Measurements from ENCODE around the gene GALNT9. TPM values are rescaled to one million over a fixed set of nuclear protein-coding genes. Genes with fewer than 3 reads are reported as not detected.
A peak's percentile ranks its signal among the peaks of the same experiment; 100 is the strongest.
"Not testable (repeated sequence)": the region's sequence is repeated elsewhere in the genome, so short reads cannot be mapped to it uniquely, and the experiment has no call there.

Gene GALNT9
- total RNA-seq, 1 donor from 2014 or later = not detected

GRCh38 chr12:132359971-132360370 is 30.6 kb upstream of the GALNT9 start:
- peaks cover 17% of the 10 kb centered on the region for H3K27me3 Mint-ChIP-seq (ENCODE audit: insufficient read depth, low read depth)
- H3K27ac ChIP-seq = no peak overlapping the region
- no peaks in the 10 kb centered on the region for H3F3A ChIP-seq (ENCODE audit: low read depth)
- H4K20me1 ChIP-seq (ENCODE audit: low read depth) = no peaks in the 10 kb centered on the region
- H3K36me3 Mint-ChIP-seq = no peaks in the 10 kb centered on the region
- H3K4me3 ChIP-seq = no peak overlapping the region
- H3K4me2 ChIP-seq = no peak overlapping the region
- no peaks in the 10 kb centered on the region for H3K9me3 ChIP-seq (ENCODE audit: low read depth)
- H3K4me3 Mint-ChIP-seq = no peak overlapping the region
- no peaks in the 10 kb centered on the region for H3K4me1 ChIP-seq
- no peaks in the 10 kb centered on the region for H3K79me2 ChIP-seq (ENCODE audit: low read depth)
- no peak overlapping the region for H2AFZ ChIP-seq (replicated peaks)
- H3K27ac Mint-ChIP-seq = peak overlapping the region; percentile 57
- no peaks in the 10 kb centered on the region for H3K36me3 ChIP-seq
- H3K4me1 Mint-ChIP-seq = peaks cover 12% of the 10 kb centered on the region
- TF ChIP-seq EZH2phosphoT487 (IDR thresholded peaks at IDR 0.05) (no peak), CTCF (IDR thresholded peaks at IDR 0.05) (no peak), EZH2 (IDR thresholded peaks at IDR 0.05) (no peak)
- H3K9me3 Mint-ChIP-seq = peaks cover 4% of the 10 kb centered on the region
- peaks cover 27% of the 10 kb centered on the region for H3K27me3 ChIP-seq
- H3K9ac ChIP-seq = no peak overlapping the region
- DNase-seq (ENCODE audit: low spot score) = no peak

- no peaks in the 10 kb centered on the region for H3K36me3 ChIP-seq
- Mint-ChIP-seq H3K27ac (peak overlapping the region; percentile 57), H3K36me3 (no peaks in the 10 kb centered on the region), H3K4me1 (peaks cover 12% of the 10 kb centered on the region), H3K9me3 (peaks cover 4% of the 10 kb centered on the region), H3K4me3 (no peak overlapping the region), H3K27me3 (ENCODE audit: insufficient read depth, low read depth) (peaks cover 17% of the 10 kb centered on the region)
- H3K79me2 ChIP-seq (ENCODE audit: low read depth) = no peaks in the 10 kb centered on the region
- no peaks in the 10 kb centered on the region for H3K9me3 ChIP-seq (ENCODE audit: low read depth)
- DNase-seq (ENCODE audit: low spot score) = no peak
- no peak overlapping the region for H3K4me2 ChIP-seq
- no peak overlapping the region for H3K27ac ChIP-seq
- H3F3A ChIP-seq (ENCODE audit: low read depth) = no peaks in the 10 kb centered on the region
- no peak overlapping the region for H3K4me3 ChIP-seq
- H3K4me1 ChIP-seq = no peaks in the 10 kb centered on the region
- H4K20me1 ChIP-seq (ENCODE audit: low read depth) = no peaks in the 10 kb centered on the region
- no peak overlapping the region for H2AFZ ChIP-seq (replicated peaks)
- no peak for TF ChIP-seq CTCF (IDR thresholded peaks at IDR 0.05)
- no peak for TF ChIP-seq EZH2 (IDR thresholded peaks at IDR 0.05)
- TF ChIP-seq EZH2phosphoT487 (IDR thresholded peaks at IDR 0.05) = no peak
- H3K27me3 ChIP-seq = peaks cover 27% of the 10 kb centered on the region
- no peak overlapping the region for H3K9ac ChIP-seq
Measured at GRCh38 chr12:132359551-132359950, 30.2 kb upstream of the GALNT9 start.

GRCh38 chr12:132358241-132359225 is 29.1 kb upstream of the GALNT9 start:
- H3K36me3 ChIP-seq; H3F3A ChIP-seq (ENCODE audit: low read depth); H3K4me3 Mint-ChIP-seq; H2AFZ ChIP-seq (replicated peaks); H3K4me2 ChIP-seq; H3K27ac ChIP-seq; H3K27ac Mint-ChIP-seq; H3K4me3 ChIP-seq; H3K9me3 ChIP-seq (ENCODE audit: low read depth); H3K79me2 ChIP-seq (ENCODE audit: low read depth); H3K9ac ChIP-seq; H3K36me3 Mint-ChIP-seq; H4K20me1 ChIP-seq (ENCODE audit: low read depth); DNase-seq (ENCODE audit: low spot score); H3K4me1 ChIP-seq; H3K9me3 Mint-ChIP-seq: not testable (repeated sequence)
- H3K27me3 ChIP-seq = peaks cover 32% of the 10 kb centered on the region
- peaks cover 16% of the 10 kb centered on the region for H3K27me3 Mint-ChIP-seq (ENCODE audit: insufficient read depth, low read depth)
- peaks cover 16% of the 10 kb centered on the region for H3K4me1 Mint-ChIP-seq

GRCh38 chr12:132357623-132358186 is 28.3 kb upstream of the GALNT9 start:
- Histone ChIP-seq H3K4me1 (no peaks in the 10 kb centered on the region), H3K4me3 (no peak overlapping the region), H3K4me2 (no peak overlapping the region), H4K20me1 (ENCODE audit: low read depth) (no peaks in the 10 kb centered on the region), H3K27me3 (peaks cover 39% of the 10 kb centered on the region), H3F3A (ENCODE audit: low read depth) (no peaks in the 10 kb centered on the region), H2AFZ (replicated peaks) (no peak overlapping the region), H3K79me2 (ENCODE audit: low read depth) (no peaks in the 10 kb centered on the region), H3K9ac (no peak overlapping the region), H3K9me3 (ENCODE audit: low read depth) (no peaks in the 10 kb centered on the region), H3K36me3 (no peaks in the 10 kb centered on the region), H3K27ac (no peak overlapping the region)
- H3K4me1 Mint-ChIP-seq = peaks cover 12% of the 10 kb centered on the region
- TF ChIP-seq CTCF (IDR thresholded peaks at IDR 0.05) (no peak), EZH2 (IDR thresholded peaks at IDR 0.05) (no peak), EZH2phosphoT487 (IDR thresholded peaks at IDR 0.05) (no peak)
- no peak overlapping the region for H3K27ac Mint-ChIP-seq
- H3K9me3 Mint-ChIP-seq = peaks cover 4% of the 10 kb centered on the region
- no peak for DNase-seq (ENCODE audit: low spot score)
- H3K4me3 Mint-ChIP-seq = no peak overlapping the region
- H3K27me3 Mint-ChIP-seq (ENCODE audit: insufficient read depth, low read depth) = peaks cover 13% of the 10 kb centered on the region
- H3K36me3 Mint-ChIP-seq = no peaks in the 10 kb centered on the region
